B cell (primary cell): ENCODE measurements around the gene PDK1. TPM values are rescaled to one million over a fixed set of nuclear protein-coding genes. Genes with fewer than 3 reads are reported as not detected.

Experiments used
- ATAC-seq: fragments of 200-7000 bp; cut with Tn5 transposase; one replicate; pipeline ENCODE4 v1.10.0; 2021; ENCODE audit warnings: low read depth, mild to moderate bottlenecking, moderate number of reproducible peaks, moderate library complexity
- CTCF ChIA-PET: fragments of 350-600 bp; sonication (Branson Sonifier 250); formaldehyde crosslinking; loops from one replicate; lab custom pipeline; 2021; ENCODE audit warnings: antibody characterized with exemption, inconsistent platforms; lab: Charles Lee
- POLR2A ChIA-PET: fragments of 350-600 bp; sonication (Branson Sonifier 250); formaldehyde crosslinking; loops from one replicate; lab custom pipeline; 2021; ENCODE audit warnings: antibody characterized with exemption; lab: Charles Lee
- DNase-seq: peaks from one replicate; pipeline ENCODE4 v3.0.0; 2013
- H2AFZ ChIP-seq: 2 replicates; pipeline ENCODE4 v1.6.1; 2012; ENCODE audit warnings: mild to moderate bottlenecking, low read depth, low read length; ENCODE audit not compliant: insufficient read depth, poor library complexity, severe bottlenecking
- H3K27ac ChIP-seq, 2 donors: 1 replicate in 1 of 2; 2 replicates in 1 of 2; pipeline ENCODE4 v1.5.1; 2012 to 2013; ENCODE audit warnings: low read length in 2 of 2, mild to moderate bottlenecking in 2 of 2, moderate library complexity in 1 of 2
- H3K27me3 ChIP-seq, 4 experiments: fragments of 200-600 bp in 1 of 4; sonication (generic) in 1 of 4; replicated peaks in 1 of 4; 1 replicate in 2 of 4; 2 replicates in 2 of 4; pipeline versions ENCODE4 v1.6.1 to v1.7.0; 2013 to 2016; ENCODE audit warnings: low read length in 3 of 4, mild to moderate bottlenecking in 2 of 4, mixed read lengths in 1 of 4, moderate library complexity in 1 of 4; ENCODE audit not compliant: insufficient read depth in 4 of 4, control insufficient read depth in 3 of 4; ENCODE audit errors: control extremely low read depth in 1 of 4
- H3K36me3 ChIP-seq, 2 experiments: replicated peaks in 1 of 2; 1 replicate in 1 of 2; 2 replicates in 1 of 2; pipeline versions ENCODE4 v1.6.1 to v1.7.1; 2013; ENCODE audit warnings: low read length in 1 of 2; ENCODE audit not compliant: insufficient read depth in 2 of 2, control insufficient read depth in 1 of 2; ENCODE audit errors: control extremely low read depth in 1 of 2, extremely low read depth in 1 of 2
- H3K4me1 ChIP-seq, 2 donors: fragments of 200-600 bp in 1 of 2; sonication (generic) in 1 of 2; 1 replicate in 1 of 2; 2 replicates in 1 of 2; pipeline versions ENCODE4 v1.5.1 to v1.6.1; 2013 to 2017; ENCODE audit warnings: low read length in 2 of 2; ENCODE audit not compliant: control insufficient read depth in 2 of 2, insufficient read depth in 2 of 2
- H3K4me2 ChIP-seq: replicated peaks from 2 replicates; pipeline ENCODE3; 2012; ENCODE audit warnings: mild to moderate bottlenecking, low read depth, low read length; ENCODE audit not compliant: poor library complexity, severe bottlenecking
- H3K4me3 ChIP-seq, 5 experiments: fragments of 200-600 bp in 1 of 5; sonication (generic) in 1 of 5; 1 replicate in 3 of 5; 2 replicates in 2 of 5; pipeline versions ENCODE4 v1.5.1 to v1.7.0; 2011 to 2016; ENCODE audit warnings: low read length in 4 of 5, mild to moderate bottlenecking in 4 of 5, low read depth in 2 of 5, control low read depth in 1 of 5, moderate library complexity in 1 of 5; ENCODE audit not compliant: insufficient read depth in 1 of 5; ENCODE audit errors: control extremely low read depth in 1 of 5, extremely low read depth in 1 of 5
- H3K79me2 ChIP-seq: fragments of 200-600 bp; sonication (generic); one replicate; pipeline ENCODE4 v1.6.0; 2016; ENCODE audit warnings: low read length; ENCODE audit not compliant: control insufficient read depth, insufficient read depth
- H3K9ac ChIP-seq: fragments of 200-600 bp; sonication (generic); 2 replicates; pipeline ENCODE4 v1.6.1; 2017; ENCODE audit warnings: mild to moderate bottlenecking, low read length, moderate library complexity
- H3K9me3 ChIP-seq, 3 donors: one replicate each; pipeline versions ENCODE4 v1.6.1 to v1.7.1; 2013; ENCODE audit warnings: low read length in 2 of 3; ENCODE audit not compliant: control insufficient read depth in 2 of 3, insufficient read depth in 1 of 3; ENCODE audit errors: control extremely low read depth in 1 of 3
- H4K20me1 ChIP-seq: 2 replicates; pipeline ENCODE4 v1.6.0; 2012; ENCODE audit warnings: mild to moderate bottlenecking, low read length; ENCODE audit not compliant: insufficient read depth, control insufficient read depth, poor library complexity, severe bottlenecking
- H3K27ac Mint-ChIP-seq: one replicate; pipeline ENCODE4 v1.8.0; 2021; ENCODE audit warnings: mixed read lengths
- H3K27me3 Mint-ChIP-seq: one replicate; pipeline ENCODE4 v1.8.0; 2021; ENCODE audit warnings: mixed read lengths
- H3K4me1 Mint-ChIP-seq: one replicate; pipeline ENCODE4 v1.8.0; 2021; ENCODE audit warnings: mixed read lengths
- H3K4me3 Mint-ChIP-seq: one replicate; pipeline ENCODE4 v1.8.0; 2021; ENCODE audit warnings: mixed read lengths
- H3K9me3 Mint-ChIP-seq: one replicate; pipeline ENCODE4 v1.8.0; 2022; ENCODE audit warnings: mixed read lengths; ENCODE audit not compliant: insufficient read depth
- EZH2 ChIP-seq: IDR thresholded peaks from 2 replicates; pipeline ENCODE4 v1.6.1; 2012; ENCODE audit warnings: borderline replicate concordance, low read depth, mild to moderate bottlenecking, moderate library complexity, low read length; ENCODE audit not compliant: insufficient read depth, poor library complexity, severe bottlenecking
- WGBS: methylation state at CpG from one replicate; pipeline ENCODE4 v1.1.5; 2013; ENCODE audit warnings: missing lambda C conversion rate; ENCODE audit not compliant: insufficient coverage; 5-methylcytosine and 5-hydroxymethylcytosine counted together
- intact Hi-C: fragments of 100-400 bp; cut with micrococcal nuclease; formaldehyde crosslinking; loops from one replicate; pipeline ENCODE4 v1.10.0; 2022
- polyA plus RNA-seq: library from polyadenylated mRNA; depleted of rRNA; stranded (reverse); fragments of >200 nt; gene quantifications from 2 replicates; pipeline ENCODE4 v1.2.3, GENCODE V29; 2012
- total RNA-seq, 2 donors: library from RNA; stranded (reverse); fragments of 120-200 nt in 1 of 2; gene quantifications; 1 replicate in 1 of 2; 2 replicates in 1 of 2; pipeline versions ENCODE4 v1.2.3 to v1.2.4, GENCODE V29; 2013 to 2022
- TF ChIP-seq, protein P1 (sequence below): fragments of 200-600 bp; IDR thresholded peaks from one replicate; pipeline ENCODE4 v1.8.0; 2022; ENCODE audit warnings: antibody characterized with exemption, mild to moderate bottlenecking

PDK1 gene
- total and polyA plus RNA-seq, 2 donors (not counting 1 experiment from before 2014, with no cell fraction given), result 12.5 to 25.5 TPM

GRCh38 chr2:172640389-172640788 is 84.5 kb downstream of the PDK1 start:
- Histone ChIP-seq H3K9ac (no peak overlapping the region), H3K4me1 (no peaks in the 10 kb centered on the region), H4K20me1 (no peaks in the 10 kb centered on the region), H3K27me3 (no peaks in the 10 kb centered on the region), H3K79me2 (no peaks in the 10 kb centered on the region), H3K4me2 (no peak overlapping the region), H3K4me3 (no peak overlapping the region), H2AFZ (no peak overlapping the region), H3K27ac (no peak overlapping the region), H3K9me3 (peaks cover 0 to 2% (median 0%) of the 10 kb centered on the region in 3 donors), H3K36me3 (no peaks in the 10 kb centered on the region)
- H3K9me3 Mint-ChIP-seq, result no peaks in the 10 kb centered on the region
- H3K4me3 Mint-ChIP-seq, result no peak overlapping the region
- intact Hi-C loops, result no loop called here
- H3K27ac Mint-ChIP-seq, result no peak overlapping the region
- no peak for ATAC-seq
- ChIA-PET POLR2A (no interaction called here), CTCF (no interaction called here)
- TF ChIP-seq EZH2, result no peak
- TF ChIP-seq, protein P1, sequence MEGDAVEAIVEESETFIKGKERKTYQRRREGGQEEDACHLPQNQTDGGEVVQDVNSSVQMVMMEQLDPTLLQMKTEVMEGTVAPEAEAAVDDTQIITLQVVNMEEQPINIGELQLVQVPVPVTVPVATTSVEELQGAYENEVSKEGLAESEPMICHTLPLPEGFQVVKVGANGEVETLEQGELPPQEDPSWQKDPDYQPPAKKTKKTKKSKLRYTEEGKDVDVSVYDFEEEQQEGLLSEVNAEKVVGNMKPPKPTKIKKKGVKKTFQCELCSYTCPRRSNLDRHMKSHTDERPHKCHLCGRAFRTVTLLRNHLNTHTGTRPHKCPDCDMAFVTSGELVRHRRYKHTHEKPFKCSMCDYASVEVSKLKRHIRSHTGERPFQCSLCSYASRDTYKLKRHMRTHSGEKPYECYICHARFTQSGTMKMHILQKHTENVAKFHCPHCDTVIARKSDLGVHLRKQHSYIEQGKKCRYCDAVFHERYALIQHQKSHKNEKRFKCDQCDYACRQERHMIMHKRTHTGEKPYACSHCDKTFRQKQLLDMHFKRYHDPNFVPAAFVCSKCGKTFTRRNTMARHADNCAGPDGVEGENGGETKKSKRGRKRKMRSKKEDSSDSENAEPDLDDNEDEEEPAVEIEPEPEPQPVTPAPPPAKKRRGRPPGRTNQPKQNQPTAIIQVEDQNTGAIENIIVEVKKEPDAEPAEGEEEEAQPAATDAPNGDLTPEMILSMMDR, result no peak
- H3K4me1 Mint-ChIP-seq, result no peaks in the 10 kb centered on the region
- H3K27me3 Mint-ChIP-seq, result no peaks in the 10 kb centered on the region
- no peak for DNase-seq

DNA sequence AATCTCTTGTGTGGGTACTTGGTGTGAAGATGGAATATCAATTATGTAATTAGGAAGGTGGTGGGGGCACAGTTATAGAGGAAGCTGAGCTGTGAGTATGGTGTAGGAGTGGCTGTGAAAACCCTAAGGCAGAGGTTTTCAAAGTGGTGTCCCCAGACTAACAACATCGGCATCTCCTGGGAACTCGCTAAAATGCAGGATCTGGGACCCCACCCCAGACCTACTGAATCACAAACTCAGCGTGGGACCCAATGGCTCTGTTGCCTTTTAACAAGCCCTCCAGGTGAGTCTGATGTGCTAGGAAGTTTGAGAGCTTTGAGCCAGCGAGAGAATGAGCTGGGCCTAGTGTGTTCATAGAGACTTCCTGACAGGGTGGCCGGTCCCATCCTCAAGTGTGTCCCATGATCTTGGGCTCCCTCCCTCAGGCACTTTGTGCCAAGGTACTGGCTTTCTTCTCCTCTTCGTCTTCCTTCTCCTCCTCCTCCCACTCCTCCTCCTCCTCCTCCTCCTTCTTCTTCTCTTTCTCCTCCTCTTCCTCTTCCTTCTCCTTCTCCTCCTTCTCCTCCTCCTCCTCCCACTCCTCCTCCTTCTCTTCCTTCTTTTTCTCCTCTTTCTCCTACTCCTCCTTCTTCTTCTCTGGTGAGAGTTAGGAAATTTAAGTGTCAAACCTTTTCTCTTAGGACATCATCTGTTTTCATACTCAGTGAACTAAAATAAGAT is 86.6 kb downstream of the PDK1 start:
- H3K27ac Mint-ChIP-seq, result no peak overlapping the region
- intact Hi-C loops, result no loop called here

More for the DNA sequence above, 86.6 kb downstream of the PDK1 start:
- ChIA-PET CTCF (no interaction called here), POLR2A (no interaction called here)
- ATAC-seq (no peak), DNase-seq (no peak)
- no peaks in the 10 kb centered on the region for H4K20me1 ChIP-seq
- Mint-ChIP-seq H3K27me3 (no peaks in the 10 kb centered on the region), H3K4me3 (no peak overlapping the region), H3K9me3 (peaks cover under 1% of the 10 kb centered on the region), H3K4me1 (no peaks in the 10 kb centered on the region)
- 89% methylated on average over 5 of the region's 6 CpGs for WGBS
- no peaks in the 10 kb centered on the region for H3K36me3 ChIP-seq
- H3K79me2 ChIP-seq, result no peaks in the 10 kb centered on the region
- peaks cover 0 to 2% (median 0%) of the 10 kb centered on the region in 3 donors for H3K9me3 ChIP-seq
- H3K4me1 ChIP-seq, result no peaks in the 10 kb centered on the region
- H3K27ac ChIP-seq, result no peak overlapping the region
- no peak overlapping the region for H3K4me3 ChIP-seq
- H2AFZ ChIP-seq, result no peak overlapping the region
- no peak overlapping the region for H3K9ac ChIP-seq
- H3K4me2 ChIP-seq, result no peak overlapping the region
- H3K27me3 ChIP-seq, result peaks cover 0 to 2% (median 0%) of the 10 kb centered on the region in 4 experiments
- TF ChIP-seq, protein P1, result no peak
- TF ChIP-seq EZH2, result no peak
